ENCODE data around the gene SHISA7.
A peak's percentile ranks its signal among the peaks of the same experiment; 100 is the strongest.
"Not testable (repeated sequence)": the region's sequence is repeated elsewhere in the genome, so short reads cannot be mapped to it uniquely, and the experiment has no call there.

The SHISA7 gene

DNA sequence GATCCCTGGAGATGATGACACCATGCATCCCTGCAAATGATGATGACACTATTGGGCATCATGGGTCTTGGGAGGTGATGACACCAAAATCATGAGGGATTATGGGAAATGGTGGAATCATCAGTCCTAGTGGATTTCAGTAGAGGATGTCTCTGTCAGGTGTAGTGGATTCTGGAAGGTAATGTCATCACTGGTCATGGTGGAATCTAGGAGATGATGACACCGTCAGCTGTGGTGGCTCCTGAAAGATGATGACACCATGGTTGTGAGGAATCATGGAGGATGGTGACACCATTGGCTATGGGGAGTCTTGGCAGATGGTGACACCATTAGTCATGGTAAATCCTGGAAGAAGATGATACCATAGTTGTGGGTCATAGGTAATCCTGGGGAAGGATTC is 11.9 kb downstream of the SHISA7 start:
- Histone ChIP-seq H3K27me3 (replicated peaks in 2 of 5; ENCODE audit: control insufficient read depth in 4 of 5, insufficient read depth in 5 of 5, low read length in 4 of 5) (peaks cover 6 to 47% (median 16%) of the 10 kb centered on the region in 5 experiments), H3K9me3 (ENCODE audit: control extremely low read depth in 1 of 5, control insufficient read depth in 4 of 5, insufficient read depth in 2 of 5, low read depth in 1 of 5, low read length in 4 of 5) (peaks cover 0 to 9% (median 0%) of the 10 kb centered on the region in 5 experiments), H3K4me1 (ENCODE audit: control extremely low read depth in 1 of 4, control insufficient read depth in 4 of 4, insufficient read depth in 4 of 4, low read length in 3 of 4) (no peaks in the 10 kb centered on the region), H3K36me3 (ENCODE audit: control insufficient read depth in 4 of 4, insufficient read depth in 4 of 4, low read length in 3 of 4) (no peaks in the 10 kb centered on the region), H3K4me3 (ENCODE audit: control insufficient read depth in 1 of 7, extremely low read depth in 1 of 7, insufficient read depth in 4 of 7, low read depth in 2 of 7, low read length in 6 of 7) (no peak overlapping the region), H3K27ac (ENCODE audit: insufficient read depth in 1 of 2, low read depth in 1 of 2, low read length in 2 of 2, poor library complexity in 1 of 2, severe bottlenecking in 2 of 2) (no peak overlapping the region)
- 91% methylated on average over 1 of the region's 1 CpG for WGBS (ENCODE audit: insufficient coverage)
- ChIA-PET CTCF (no interaction called here), POLR2A (no interaction called here)
- DNase-seq: no peak

DNA sequence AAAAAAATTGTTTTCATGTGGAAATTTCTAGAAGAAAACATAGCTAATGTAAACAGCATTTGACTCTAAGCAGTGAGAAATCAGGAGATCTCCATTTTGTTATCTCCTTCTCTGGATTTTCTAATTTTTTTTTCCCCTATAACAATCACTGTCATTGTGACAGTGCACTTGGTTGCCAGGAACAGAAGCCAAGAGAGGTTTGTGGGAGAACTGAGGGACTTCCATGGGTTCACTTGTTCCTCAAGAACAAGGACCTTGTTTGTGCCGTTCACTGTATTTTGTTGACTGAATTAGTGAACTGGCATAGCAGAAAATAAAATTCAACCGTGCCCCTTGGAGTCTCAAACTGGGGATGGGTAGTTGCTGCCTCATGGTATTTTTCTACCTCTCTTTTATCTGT is 17.1 kb downstream of the SHISA7 start:
- DNase-seq: no peak
- no peaks in the 10 kb centered on the region for H3K36me3 ChIP-seq (ENCODE audit: control insufficient read depth in 4 of 4, insufficient read depth in 4 of 4, low read length in 3 of 4)
- ChIA-PET POLR2A (no interaction called here), CTCF (interaction anchor here (1.0 to 1.4 kb wide), 2 partner anchors 8 to 11 kb away, joined by 4 to 6 read pairs; no protein-coding TSS in a partner anchor)
- H3K4me1 ChIP-seq (ENCODE audit: control extremely low read depth in 1 of 4, control insufficient read depth in 4 of 4, insufficient read depth in 4 of 4, low read length in 3 of 4): peaks cover 0 to 12% (median 11%) of the 10 kb centered on the region in 4 experiments
- peaks cover 0 to 8% (median 0%) of the 10 kb centered on the region in 5 experiments for H3K9me3 ChIP-seq (ENCODE audit: control extremely low read depth in 1 of 5, control insufficient read depth in 4 of 5, insufficient read depth in 2 of 5, low read depth in 1 of 5, low read length in 4 of 5)
- no peak overlapping the region for H3K4me3 ChIP-seq (ENCODE audit: control insufficient read depth in 1 of 7, extremely low read depth in 1 of 7, insufficient read depth in 4 of 7, low read depth in 2 of 7, low read length in 6 of 7)
- H3K27me3 ChIP-seq (replicated peaks in 2 of 5; ENCODE audit: control insufficient read depth in 4 of 5, insufficient read depth in 5 of 5, low read length in 4 of 5): peaks cover 0 to 6% (median 0%) of the 10 kb centered on the region in 5 experiments
- WGBS (ENCODE audit: insufficient coverage): 92% methylated on average over 2 of the region's 2 CpGs
- H3K27ac ChIP-seq (ENCODE audit: insufficient read depth in 1 of 2, low read depth in 1 of 2, low read length in 2 of 2, poor library complexity in 1 of 2, severe bottlenecking in 2 of 2): no peak overlapping the region

GRCh38 chr19:55424518-55424917 is 18.6 kb downstream of the SHISA7 start:
- H3K36me3 ChIP-seq (ENCODE audit: control insufficient read depth in 4 of 4, insufficient read depth in 4 of 4, low read length in 3 of 4): no peaks in the 10 kb centered on the region
- H3K4me1 ChIP-seq (ENCODE audit: control extremely low read depth in 1 of 4, control insufficient read depth in 4 of 4, insufficient read depth in 4 of 4, low read length in 3 of 4): peaks cover 6 to 26% (median 20%) of the 10 kb centered on the region in 4 experiments
- ChIA-PET CTCF (interaction anchor here (1.2 kb wide), 1 partner anchor 12 kb away, joined by 4 read pairs; no protein-coding TSS in a partner anchor), POLR2A (interaction anchor here (0.5 kb wide), 1 partner anchor 84 kb away, joined by 7 read pairs; no protein-coding TSS in a partner anchor)
- peaks cover 0 to 4% (median 0%) of the 10 kb centered on the region in 5 experiments for H3K9me3 ChIP-seq (ENCODE audit: control extremely low read depth in 1 of 5, control insufficient read depth in 4 of 5, insufficient read depth in 2 of 5, low read depth in 1 of 5, low read length in 4 of 5)
- WGBS (ENCODE audit: insufficient coverage): 100% methylated on average over 3 of the region's 3 CpGs
- DNase-seq: no peak
- no peaks in the 10 kb centered on the region for H3K27me3 ChIP-seq (replicated peaks in 2 of 5; ENCODE audit: control insufficient read depth in 4 of 5, insufficient read depth in 5 of 5, low read length in 4 of 5)
- no peak overlapping the region for H3K27ac ChIP-seq (ENCODE audit: insufficient read depth in 1 of 2, low read depth in 1 of 2, low read length in 2 of 2, poor library complexity in 1 of 2, severe bottlenecking in 2 of 2)
- H3K4me3 ChIP-seq (ENCODE audit: control insufficient read depth in 1 of 7, extremely low read depth in 1 of 7, insufficient read depth in 4 of 7, low read depth in 2 of 7, low read length in 6 of 7): no peak overlapping the region

DNA sequence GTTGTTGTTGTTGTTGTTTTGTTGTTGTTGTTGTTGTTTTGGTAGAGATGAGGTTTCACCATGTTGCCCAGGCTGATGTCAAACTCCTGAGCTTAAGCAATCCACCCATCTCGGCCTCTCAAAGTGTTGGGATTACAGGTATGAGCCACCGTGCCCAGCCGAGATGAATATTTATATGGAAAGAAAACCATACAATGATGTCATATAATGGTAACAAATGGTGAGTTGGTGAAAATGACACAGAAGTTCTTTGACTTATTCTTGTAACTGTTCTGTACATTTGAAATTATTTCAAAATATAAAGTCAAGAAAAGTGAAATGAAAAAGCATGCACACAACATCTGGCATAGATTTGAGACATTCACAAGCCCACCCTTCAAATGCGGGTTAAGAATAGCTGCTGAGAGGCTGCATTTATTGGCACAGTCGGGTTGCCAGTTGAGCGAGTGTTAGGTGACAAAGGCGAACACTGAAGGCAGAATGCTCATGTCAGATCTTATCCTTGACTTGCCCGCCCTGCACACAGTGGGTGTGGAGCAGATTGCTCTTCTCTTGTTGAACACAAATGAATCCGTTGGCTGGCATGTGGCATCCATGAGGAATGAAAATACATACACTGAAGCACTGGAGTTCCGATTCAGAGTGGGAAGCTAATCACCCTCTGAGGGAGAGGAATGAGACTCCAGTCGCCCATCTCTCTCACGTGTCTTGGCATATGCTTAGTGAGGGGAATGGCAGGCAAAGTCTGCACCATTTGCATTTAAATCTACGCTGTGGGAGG is 19.7 kb downstream of the SHISA7 start:
- ChIA-PET POLR2A (interaction anchor here (0.7 kb wide), 1 partner anchor 122 kb away, joined by 4 read pairs; no protein-coding TSS in a partner anchor), CTCF (interaction anchor here (1.0 to 1.5 kb wide), 3 partner anchors 20 to 132 kb away, joined by 3 read pairs; no protein-coding TSS in a partner anchor)
- Histone ChIP-seq H3K36me3 (ENCODE audit: control insufficient read depth in 4 of 4, insufficient read depth in 4 of 4, low read length in 3 of 4) (no peaks in the 10 kb centered on the region), H3K4me1 (ENCODE audit: control extremely low read depth in 1 of 4, control insufficient read depth in 4 of 4, insufficient read depth in 4 of 4, low read length in 3 of 4) (peaks cover 6 to 29% (median 20%) of the 10 kb centered on the region in 4 experiments), H3K27ac (ENCODE audit: insufficient read depth in 1 of 2, low read depth in 1 of 2, low read length in 2 of 2, poor library complexity in 1 of 2, severe bottlenecking in 2 of 2) (no peak overlapping the region), H3K9me3 (ENCODE audit: control extremely low read depth in 1 of 5, control insufficient read depth in 4 of 5, insufficient read depth in 2 of 5, low read depth in 1 of 5, low read length in 4 of 5) (peaks cover 0 to 4% (median 0%) of the 10 kb centered on the region in 5 experiments), H3K27me3 (replicated peaks in 2 of 5; ENCODE audit: control insufficient read depth in 4 of 5, insufficient read depth in 5 of 5, low read length in 4 of 5) (no peaks in the 10 kb centered on the region), H3K4me3 (ENCODE audit: control insufficient read depth in 1 of 7, extremely low read depth in 1 of 7, insufficient read depth in 4 of 7, low read depth in 2 of 7, low read length in 6 of 7) (no peak overlapping the region)
- DNase-seq: no peak
- WGBS (ENCODE audit: insufficient coverage): 94% methylated on average over 9 of the region's 13 CpGs

GRCh38 chr19:55421281-55421680 is 21.8 kb downstream of the SHISA7 start:
- DNase-seq: peak; percentile 77 to 96 (median 93)

DNA sequence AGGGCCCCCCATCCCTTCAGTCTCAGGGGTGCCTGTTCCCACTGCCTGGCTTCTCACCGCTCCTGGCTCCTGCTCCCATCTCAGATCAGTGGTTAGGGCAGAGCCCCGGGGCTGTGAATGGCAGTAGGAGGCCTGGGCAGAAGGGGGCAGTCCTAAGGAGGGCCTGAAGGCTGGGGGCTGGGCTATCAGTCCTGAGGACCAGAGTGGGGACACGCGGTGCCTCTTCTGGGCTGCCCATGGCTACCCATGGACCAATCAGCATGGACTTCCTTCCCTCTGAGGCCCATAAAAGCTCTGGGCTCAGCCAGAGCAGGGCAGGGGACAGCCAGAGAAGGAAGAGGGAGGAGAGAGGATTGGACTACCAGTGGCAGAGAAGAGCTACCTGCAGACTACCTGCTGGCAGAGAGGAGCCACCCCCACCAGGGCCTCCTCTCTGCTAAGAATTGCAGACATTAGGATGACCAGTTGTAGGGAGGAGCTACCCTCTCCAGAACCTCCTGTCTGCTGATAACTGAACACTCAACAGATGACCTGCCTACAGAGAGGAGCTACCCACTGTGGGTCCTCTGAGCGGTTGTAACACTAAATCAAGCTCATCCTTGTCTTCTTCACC is 23.4 kb downstream of the SHISA7 start:
- Histone ChIP-seq H3K4me3 (ENCODE audit: control insufficient read depth in 1 of 7, extremely low read depth in 1 of 7, insufficient read depth in 4 of 7, low read depth in 2 of 7, low read length in 6 of 7) (no peak overlapping the region), H3K27me3 (replicated peaks in 2 of 5; ENCODE audit: control insufficient read depth in 4 of 5, insufficient read depth in 5 of 5, low read length in 4 of 5) (no peaks in the 10 kb centered on the region), H3K4me1 (ENCODE audit: control extremely low read depth in 1 of 4, control insufficient read depth in 4 of 4, insufficient read depth in 4 of 4, low read length in 3 of 4) (peaks cover 6 to 40% (median 31%) of the 10 kb centered on the region in 4 experiments), H3K27ac (ENCODE audit: insufficient read depth in 1 of 2, low read depth in 1 of 2, low read length in 2 of 2, poor library complexity in 1 of 2, severe bottlenecking in 2 of 2) (no peak overlapping the region), H3K36me3 (ENCODE audit: control insufficient read depth in 4 of 4, insufficient read depth in 4 of 4, low read length in 3 of 4) (no peaks in the 10 kb centered on the region), H3K9me3 (ENCODE audit: control extremely low read depth in 1 of 5, control insufficient read depth in 4 of 5, insufficient read depth in 2 of 5, low read depth in 1 of 5, low read length in 4 of 5) (peaks cover 0 to 4% (median 0%) of the 10 kb centered on the region in 5 experiments)
- CTCF ChIA-PET: interaction anchor here (0.7 to 3.5 kb wide), 9 partner anchors 10 to 279 kb away, joined by 3 to 21 read pairs (median 3); partner anchors contain the start of gene KMT5C
- no peak for DNase-seq
- 86% methylated on average over 4 of the region's 5 CpGs for WGBS (ENCODE audit: insufficient coverage)
- POLR2A ChIA-PET: no interaction called here

More at GRCh38 chr19:55421281-55421680, 21.8 kb downstream of the SHISA7 start:
- 4% methylated on average over 4 of the region's 4 CpGs for WGBS (ENCODE audit: insufficient coverage)
- not testable (repeated sequence) for H3K27ac ChIP-seq (ENCODE audit: insufficient read depth in 1 of 2, low read depth in 1 of 2, low read length in 2 of 2, poor library complexity in 1 of 2, severe bottlenecking in 2 of 2); H3K9me3 ChIP-seq (ENCODE audit: control extremely low read depth in 1 of 5, control insufficient read depth in 4 of 5, insufficient read depth in 2 of 5, low read depth in 1 of 5, low read length in 4 of 5); H3K27me3 ChIP-seq (replicated peaks in 2 of 5; ENCODE audit: control insufficient read depth in 4 of 5, insufficient read depth in 5 of 5, low read length in 4 of 5); H3K4me3 ChIP-seq (ENCODE audit: control insufficient read depth in 1 of 7, extremely low read depth in 1 of 7, insufficient read depth in 4 of 7, low read depth in 2 of 7, low read length in 6 of 7); H3K36me3 ChIP-seq (ENCODE audit: control insufficient read depth in 4 of 4, insufficient read depth in 4 of 4, low read length in 3 of 4)
- H3K4me1 ChIP-seq (ENCODE audit: control extremely low read depth in 1 of 4, control insufficient read depth in 4 of 4, insufficient read depth in 4 of 4, low read length in 3 of 4): peaks cover 6 to 40% (median 31%) of the 10 kb centered on the region in 4 experiments
- ChIA-PET CTCF (interaction anchor here (0.6 to 0.8 kb wide), 2 partner anchors 14 to 38 kb away, joined by 3 to 4 read pairs; no protein-coding TSS in a partner anchor), POLR2A (interaction anchor here (0.6 kb wide), 1 partner anchor 19 kb away, joined by 3 read pairs; no protein-coding TSS in a partner anchor)
